NCI-H128 (cell line): Measurements from ENCODE around the gene WWOX.
A peak's percentile ranks its signal among the peaks of the same experiment; 100 is the strongest.

Experiments used
- DNase-seq: peaks from one replicate; lab custom pipeline; 2025; ENCODE audit not compliant: unreplicated experiment; lab: John Stamatoyannopoulos, UW

Gene WWOX

DNA sequence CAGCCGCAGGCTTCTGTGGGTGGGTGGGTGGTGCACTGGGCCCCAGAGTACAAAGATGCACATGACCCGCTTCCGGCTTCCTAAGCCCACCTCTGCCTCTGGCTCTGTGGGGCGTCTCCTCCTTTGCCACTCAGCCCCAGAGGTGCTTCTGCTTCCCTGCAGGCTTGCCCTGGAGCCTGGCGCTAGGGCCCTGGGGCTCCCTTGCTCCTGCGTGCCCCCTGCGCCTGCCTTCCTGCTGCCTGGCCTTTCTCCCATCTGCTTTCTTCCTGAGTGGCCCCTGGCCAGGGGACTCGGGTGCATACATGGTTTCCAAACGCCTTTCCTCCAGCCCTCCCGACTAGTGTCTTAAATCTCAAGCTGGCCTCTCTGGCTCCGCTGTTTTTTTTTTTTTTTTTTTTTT lies 3.4 kb downstream of the WWOX start:
- DNase-seq = no peak

DNA sequence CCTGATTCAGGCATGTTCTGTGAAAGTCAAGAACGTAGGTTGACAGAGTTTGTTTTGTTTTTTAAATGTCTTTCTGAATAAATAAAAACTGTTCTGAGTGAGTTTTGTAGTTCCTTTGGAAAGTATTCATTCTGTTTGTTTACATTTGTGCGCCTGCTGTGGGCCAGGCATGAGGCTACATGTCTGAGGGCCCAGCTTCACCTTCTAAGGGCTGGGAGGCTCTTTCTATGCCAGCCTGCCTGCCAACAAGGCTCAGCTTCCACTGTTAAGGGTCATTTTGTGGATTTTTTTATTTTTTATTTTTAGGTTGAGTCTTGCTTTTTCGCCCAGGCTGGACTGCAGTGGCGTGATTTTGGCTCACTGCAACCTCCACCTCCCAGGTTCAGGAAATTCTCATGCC lies 6.1 kb downstream of the WWOX start:
- no peak for DNase-seq

- DNase-seq = no peak
Observed at GRCh38 chr16:78106686-78107085, 7.2 kb downstream of the WWOX start.

GRCh38 chr16:78108451-78108850 lies 9.0 kb downstream of the WWOX start:
- no peak for DNase-seq

DNA sequence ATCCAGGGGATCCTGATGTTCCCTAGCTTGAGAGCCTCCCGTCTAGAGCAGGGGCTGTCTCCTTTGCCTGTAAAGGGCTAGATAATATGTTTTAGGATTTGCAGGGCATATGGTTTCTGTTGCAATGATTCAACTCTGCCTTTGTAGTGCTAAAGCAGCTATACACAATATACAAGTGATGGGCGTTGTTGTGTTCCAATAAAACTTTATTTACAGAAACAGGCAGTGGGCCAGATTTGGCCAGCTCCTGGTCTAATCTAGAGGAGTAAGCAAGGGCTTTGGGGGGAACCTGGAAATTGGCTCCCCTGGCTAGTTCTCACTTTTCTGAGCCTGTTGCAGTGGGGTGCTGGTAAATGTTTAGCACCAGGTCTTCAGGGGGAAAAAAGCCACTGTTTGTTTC lies 13.8 kb downstream of the WWOX start:
- no peak for DNase-seq

- no peak for DNase-seq
Observed at GRCh38 chr16:78115659-78116058, 16.2 kb downstream of the WWOX start.

- no peak for DNase-seq
Observed at GRCh38 chr16:78116946-78117345, 17.5 kb downstream of the WWOX start.

DNA sequence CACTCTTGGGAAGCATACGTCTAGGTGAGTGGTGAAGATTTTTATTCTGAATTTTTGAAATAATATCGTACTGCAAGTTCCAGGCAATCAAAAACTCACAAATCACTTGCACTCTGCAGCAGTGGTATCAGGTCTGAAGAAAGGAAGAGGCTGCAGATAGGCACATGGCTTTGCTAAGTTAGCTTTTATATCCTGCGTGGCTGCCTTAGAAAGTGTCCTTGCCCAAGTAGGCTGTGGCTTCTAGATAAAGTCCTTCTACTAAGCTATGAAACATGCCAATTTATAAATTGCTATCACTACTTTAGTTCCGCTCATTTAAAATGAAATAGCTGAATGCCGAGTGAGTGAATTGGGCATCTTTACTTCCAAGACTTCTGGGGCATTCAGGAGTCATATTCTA lies 17.9 kb downstream of the WWOX start:
- no peak for DNase-seq

- DNase-seq = no peak
Observed at GRCh38 chr16:78118469-78119025, 19.1 kb downstream of the WWOX start.

- peak; percentile 17 for DNase-seq
Observed at GRCh38 chr16:78122774-78123315, 23.4 kb downstream of the WWOX start.

- no peak for DNase-seq
Observed at GRCh38 chr16:78125112-78125844, 25.8 kb downstream of the WWOX start.

GRCh38 chr16:78126662-78127061 lies 27.2 kb downstream of the WWOX start:
- DNase-seq = no peak

DNA sequence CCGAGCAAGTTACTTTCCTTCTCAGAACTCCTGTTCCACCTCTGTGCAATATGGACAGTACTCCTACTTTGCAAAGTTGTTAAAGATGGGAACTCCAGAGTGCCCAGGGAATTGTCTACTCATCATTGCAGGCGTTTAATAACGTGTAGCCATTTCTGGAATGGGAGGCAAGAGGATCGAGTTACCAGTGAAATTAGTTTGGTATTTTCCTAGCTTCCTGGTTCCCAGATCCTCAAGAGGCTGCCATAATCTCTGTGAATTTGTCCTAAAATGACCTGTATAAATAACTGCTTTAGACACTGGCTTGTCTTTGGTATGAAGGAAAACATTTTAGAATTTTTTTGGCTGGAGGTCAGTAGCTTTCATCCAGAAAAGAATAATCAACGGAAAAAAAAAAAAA lies 27.7 kb downstream of the WWOX start:
- no peak for DNase-seq

GRCh38 chr16:78128913-78129312 lies 29.5 kb downstream of the WWOX start:
- no peak for DNase-seq

DNA sequence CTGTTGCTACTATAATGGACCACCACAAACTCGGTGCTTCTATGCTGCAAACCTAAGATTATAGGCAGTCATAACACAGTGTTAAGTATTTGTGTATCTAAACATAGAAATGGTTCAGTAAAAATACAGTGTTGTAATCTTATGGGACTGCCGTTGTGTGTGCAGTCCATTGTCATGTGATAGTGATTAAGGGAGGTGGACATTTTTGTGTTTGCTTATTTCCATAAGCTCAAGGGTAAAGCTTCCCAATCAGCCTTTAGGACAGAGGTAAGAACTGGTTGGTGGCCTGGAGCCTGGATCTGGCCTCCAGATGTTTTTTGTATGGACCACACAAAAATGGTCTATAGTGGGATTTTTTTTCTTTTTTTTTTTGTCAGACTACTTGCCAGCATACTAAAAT lies 29.9 kb downstream of the WWOX start:
- DNase-seq = no peak

- DNase-seq = no peak
Observed at GRCh38 chr16:78130083-78130608, 30.7 kb downstream of the WWOX start.

DNA sequence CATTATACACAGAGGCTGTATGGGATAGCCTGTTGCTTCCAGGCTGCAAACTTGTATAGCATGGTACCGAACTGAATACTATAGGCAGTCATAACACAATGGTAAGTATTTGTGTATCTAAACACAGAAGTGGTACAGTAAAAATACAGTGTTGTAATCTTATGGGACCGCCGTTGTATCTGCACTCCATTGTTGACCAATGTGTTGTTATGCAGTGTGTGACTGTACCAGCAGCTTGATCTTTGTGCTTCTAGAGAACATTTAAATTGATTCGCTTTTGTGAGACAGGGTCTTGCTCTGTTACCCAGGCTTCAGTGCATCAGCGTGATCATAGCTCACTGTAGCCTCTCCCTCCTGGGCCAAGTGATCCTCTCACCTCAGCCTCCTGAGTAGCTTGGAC lies 31.5 kb downstream of the WWOX start:
- no peak for DNase-seq

DNA sequence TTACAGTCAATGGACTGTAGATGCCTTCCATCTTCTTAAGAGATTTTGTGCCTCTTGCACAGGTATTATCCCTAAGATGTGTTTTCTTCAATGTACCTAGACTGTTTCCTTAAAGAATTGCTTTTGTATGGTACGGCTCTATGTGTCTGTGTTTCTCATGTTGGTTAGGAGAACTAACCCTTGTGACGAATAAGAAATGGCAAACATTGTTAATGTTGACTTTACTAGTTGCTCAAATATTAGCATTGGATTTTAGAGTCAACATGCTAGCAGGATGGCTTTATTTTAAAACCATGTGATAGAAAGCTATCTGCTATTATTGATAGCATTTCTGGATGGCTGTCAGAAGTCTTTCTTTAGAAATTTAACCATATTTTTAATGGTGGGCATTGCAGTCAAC lies 34.5 kb downstream of the WWOX start:
- DNase-seq = no peak

- DNase-seq = no peak
Observed at GRCh38 chr16:78134944-78135619, 35.6 kb downstream of the WWOX start.

- DNase-seq = no peak
Observed at GRCh38 chr16:78137179-78137578, 37.7 kb downstream of the WWOX start.

- DNase-seq = no peak
Observed at GRCh38 chr16:78137782-78138616, 38.5 kb downstream of the WWOX start.
